OCI-LY7 (cell line): ENCODE data around the gene NDOR1.

Source experiments
- EZH2phosphoT487 ChIP-seq: fragments of 200-600 bp; sonication (generic); IDR thresholded peaks from 2 replicates; pipeline ENCODE4 v1.6.1; 2018; ENCODE audit warnings: low read depth, borderline replicate concordance, mild to moderate bottlenecking, mixed run types, antibody characterized with exemption, low read length, moderate library complexity, mixed read lengths
- TF ChIP-seq, protein P1 (sequence below): fragments of 200-600 bp; sonication (generic); conservative IDR thresholded peaks from 2 replicates; pipeline ENCODE4 v1.5.1; 2014; ENCODE audit warnings: mild to moderate bottlenecking, antibody characterized with exemption, low read length, moderate library complexity, mixed read lengths

DNA sequence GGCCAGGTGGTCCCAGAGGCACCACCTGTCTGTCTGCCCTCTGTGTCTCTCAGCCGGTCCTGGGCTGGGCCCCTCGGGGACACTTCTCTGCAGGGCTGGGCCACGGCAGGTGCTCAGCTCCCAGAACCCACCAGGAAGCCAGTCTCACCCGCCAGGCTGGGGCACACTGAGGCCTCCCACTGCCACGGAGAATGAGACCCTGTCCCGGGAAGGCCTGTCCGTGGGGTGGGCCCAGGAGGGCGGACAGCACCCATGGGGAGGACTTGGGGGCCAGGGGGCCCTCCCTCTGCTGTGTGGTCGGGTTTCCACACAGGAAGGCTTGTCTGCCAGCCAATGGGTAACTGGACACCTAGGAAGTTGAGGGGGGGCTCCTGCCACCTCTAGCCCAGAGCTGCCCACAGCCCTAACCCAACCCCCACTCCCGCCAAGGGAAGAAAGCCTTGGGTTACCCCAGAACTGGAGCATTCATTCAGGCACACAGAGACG, 31.5 kb downstream of the NDOR1 start:
- TF ChIP-seq, protein P1, sequence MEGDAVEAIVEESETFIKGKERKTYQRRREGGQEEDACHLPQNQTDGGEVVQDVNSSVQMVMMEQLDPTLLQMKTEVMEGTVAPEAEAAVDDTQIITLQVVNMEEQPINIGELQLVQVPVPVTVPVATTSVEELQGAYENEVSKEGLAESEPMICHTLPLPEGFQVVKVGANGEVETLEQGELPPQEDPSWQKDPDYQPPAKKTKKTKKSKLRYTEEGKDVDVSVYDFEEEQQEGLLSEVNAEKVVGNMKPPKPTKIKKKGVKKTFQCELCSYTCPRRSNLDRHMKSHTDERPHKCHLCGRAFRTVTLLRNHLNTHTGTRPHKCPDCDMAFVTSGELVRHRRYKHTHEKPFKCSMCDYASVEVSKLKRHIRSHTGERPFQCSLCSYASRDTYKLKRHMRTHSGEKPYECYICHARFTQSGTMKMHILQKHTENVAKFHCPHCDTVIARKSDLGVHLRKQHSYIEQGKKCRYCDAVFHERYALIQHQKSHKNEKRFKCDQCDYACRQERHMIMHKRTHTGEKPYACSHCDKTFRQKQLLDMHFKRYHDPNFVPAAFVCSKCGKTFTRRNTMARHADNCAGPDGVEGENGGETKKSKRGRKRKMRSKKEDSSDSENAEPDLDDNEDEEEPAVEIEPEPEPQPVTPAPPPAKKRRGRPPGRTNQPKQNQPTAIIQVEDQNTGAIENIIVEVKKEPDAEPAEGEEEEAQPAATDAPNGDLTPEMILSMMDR = no peak
- TF ChIP-seq EZH2phosphoT487 = no peak
